ENCODE results near the gene NSMCE1.

NSMCE1 gene

DNA sequence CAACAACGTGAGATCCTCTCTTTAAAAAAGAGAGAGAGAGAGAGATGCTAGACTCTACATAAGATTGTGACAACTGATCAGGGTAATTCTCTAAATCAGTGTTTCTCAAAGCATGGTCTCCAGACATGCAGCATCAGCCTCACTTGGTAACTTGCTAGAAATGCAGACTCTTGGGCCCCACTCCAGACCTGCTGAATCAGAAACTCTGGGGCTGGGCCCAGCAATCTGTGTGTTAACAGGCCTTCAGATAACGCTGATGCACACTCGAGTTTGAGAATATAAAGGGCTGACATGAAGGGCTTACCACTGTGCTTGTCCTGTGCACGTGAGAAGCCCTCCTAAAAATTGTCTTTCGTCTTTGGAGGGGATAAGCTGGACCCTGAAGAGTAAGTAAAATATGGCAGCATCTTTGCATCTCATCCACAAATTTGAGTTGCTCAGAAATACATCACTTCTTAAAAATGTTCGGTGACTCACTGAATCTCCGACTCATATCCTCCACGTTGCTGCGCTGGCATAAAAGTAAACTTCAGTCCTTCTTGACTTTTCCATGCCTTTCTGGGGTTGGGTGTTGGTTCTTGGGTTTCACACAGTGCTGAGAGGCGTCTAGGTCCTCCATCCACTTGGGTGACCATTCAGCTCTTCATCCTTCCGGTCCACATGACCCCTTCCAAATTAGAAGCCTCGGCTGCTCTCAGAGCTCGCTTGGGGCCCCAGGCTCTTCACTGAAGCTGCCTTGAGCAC lies 91.4 kb downstream of the NSMCE1 start:
- peaks cover 2% of the 10 kb centered on the region in 2 donors for H3K9me3 Mint-ChIP-seq
- no peak for DNase-seq
- H3K4me3 Mint-ChIP-seq: no peak overlapping the region
- H3K27ac Mint-ChIP-seq: peak overlapping the region; percentile 85 to 91
- no peak for ATAC-seq
- peaks cover 69% of the 10 kb centered on the region for H3K4me1 Mint-ChIP-seq
- no peaks in the 10 kb centered on the region for H3K27me3 Mint-ChIP-seq

DNA sequence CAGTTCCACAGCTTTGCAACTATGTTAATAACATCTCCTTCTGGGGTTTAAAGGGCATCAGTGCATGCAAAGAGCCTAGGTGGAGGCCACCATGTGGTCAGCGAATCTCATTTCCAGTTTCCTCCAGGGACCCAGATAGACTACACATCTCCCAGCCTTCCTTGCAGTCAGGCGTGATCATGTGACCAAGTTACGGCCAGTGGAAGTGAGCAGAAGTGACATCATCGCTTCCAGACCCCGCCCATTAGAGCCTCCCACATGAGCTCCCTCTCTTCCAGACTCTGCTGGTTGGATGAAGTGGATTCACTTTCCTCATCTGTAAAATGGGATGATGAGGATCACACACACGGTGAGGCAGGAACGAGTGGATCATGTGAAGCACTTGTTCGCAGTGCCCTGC lies 92.7 kb downstream of the NSMCE1 start:
- Mint-ChIP-seq H3K27me3 (no peaks in the 10 kb centered on the region), H3K27ac (no peak overlapping the region), H3K9me3 (peaks cover 15 to 16% of the 10 kb centered on the region in 2 donors), H3K4me1 (peaks cover 79% of the 10 kb centered on the region), H3K4me3 (no peak overlapping the region)
- ATAC-seq (no peak), DNase-seq (no peak)
